ENCODE data around the gene SLC26A3. TPM values are rescaled to one million over a fixed set of nuclear protein-coding genes. Genes with fewer than 3 reads are reported as not detected.

SLC26A3 gene
- polyA plus RNA-seq, 6 donors from 2014 or later: not detected

DNA sequence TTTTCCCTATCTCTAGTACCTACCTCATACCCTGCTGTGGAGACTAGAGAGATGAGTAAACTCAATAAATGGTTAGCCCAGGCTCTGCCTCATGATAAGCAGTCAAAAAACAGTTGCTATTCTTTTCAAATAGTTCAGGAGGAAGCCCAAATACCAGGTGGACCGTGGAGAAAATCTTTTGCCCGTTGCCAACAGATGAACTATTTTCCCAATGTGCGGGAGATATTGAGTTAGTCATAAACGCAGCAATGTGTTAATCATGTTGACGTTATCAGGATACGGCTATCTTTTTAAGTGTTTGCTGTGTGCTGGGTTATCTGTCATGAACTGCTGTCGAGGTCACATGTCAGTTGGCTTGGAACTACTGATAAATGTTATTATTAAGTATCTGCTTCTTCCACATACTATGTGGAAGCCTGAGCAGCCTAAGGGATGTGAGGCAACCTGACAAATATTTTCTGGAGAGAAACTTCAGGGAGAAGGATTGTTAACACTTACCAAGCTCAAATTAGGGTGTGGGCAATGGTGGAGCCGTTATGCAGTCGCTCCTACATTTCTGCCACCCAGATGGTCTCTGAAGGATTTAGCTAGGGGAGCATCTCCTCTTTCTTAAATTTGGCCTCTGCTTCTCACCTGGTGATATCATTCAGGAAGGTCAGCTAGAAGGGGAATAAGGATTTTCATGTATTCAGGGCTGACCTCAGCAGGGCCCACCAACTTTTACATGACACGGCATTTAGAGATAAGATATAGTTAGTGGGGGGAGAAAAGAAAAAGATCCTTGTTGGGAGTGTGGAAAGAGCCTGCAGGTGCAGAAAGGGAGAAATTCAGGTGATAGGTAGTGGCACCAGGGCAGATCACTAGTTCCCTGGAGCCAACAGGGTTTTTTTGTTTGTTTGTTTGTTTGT is 33.5 kb upstream of the SLC26A3 start:
- H3K36me3 Mint-ChIP-seq: peaks cover 0 to 9% of the 10 kb centered on the region in 2 donors
- H3K27me3 Mint-ChIP-seq: peaks cover 16 to 27% (median 18%) of the 10 kb centered on the region in 3 donors
- ATAC-seq (ENCODE audit: low read depth in 2 of 2) (no peak), DNase-seq (no peak)
- H3K4me3 Mint-ChIP-seq: no peak overlapping the region
- no peaks in the 10 kb centered on the region for H3K4me1 Mint-ChIP-seq
- peaks cover 0 to 8% (median 3%) of the 10 kb centered on the region in 7 donors for H3K9me3 Mint-ChIP-seq
- no peak overlapping the region for H3K27ac Mint-ChIP-seq

DNA sequence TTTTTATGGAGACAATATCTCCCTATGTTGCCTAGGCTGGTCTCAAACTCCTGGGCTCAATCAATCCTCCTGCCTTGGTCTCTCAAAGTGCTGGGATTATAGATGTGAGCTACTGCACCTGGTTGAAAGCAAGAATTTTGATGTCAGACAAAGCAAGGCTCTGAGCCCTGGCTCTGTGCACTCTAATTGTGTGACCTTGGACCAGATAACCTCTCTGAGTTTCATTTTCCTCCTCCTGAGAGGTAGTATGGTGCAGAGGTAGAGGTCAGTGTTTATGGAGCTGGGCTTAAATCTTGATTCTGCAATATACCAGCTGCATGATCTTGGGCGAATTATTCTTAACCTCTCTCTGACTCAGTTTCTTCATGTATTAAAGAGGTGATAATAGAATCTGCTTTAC is 31.4 kb upstream of the SLC26A3 start:
- no peak for ATAC-seq (ENCODE audit: low read depth in 2 of 2)
- Mint-ChIP-seq H3K27ac (no peak overlapping the region), H3K9me3 (no peaks in the 10 kb centered on the region), H3K36me3 (no peaks in the 10 kb centered on the region), H3K4me1 (no peaks in the 10 kb centered on the region), H3K27me3 (peaks cover 22 to 36% (median 32%) of the 10 kb centered on the region in 3 donors), H3K4me3 (no peak overlapping the region)
- no peak for DNase-seq

DNA sequence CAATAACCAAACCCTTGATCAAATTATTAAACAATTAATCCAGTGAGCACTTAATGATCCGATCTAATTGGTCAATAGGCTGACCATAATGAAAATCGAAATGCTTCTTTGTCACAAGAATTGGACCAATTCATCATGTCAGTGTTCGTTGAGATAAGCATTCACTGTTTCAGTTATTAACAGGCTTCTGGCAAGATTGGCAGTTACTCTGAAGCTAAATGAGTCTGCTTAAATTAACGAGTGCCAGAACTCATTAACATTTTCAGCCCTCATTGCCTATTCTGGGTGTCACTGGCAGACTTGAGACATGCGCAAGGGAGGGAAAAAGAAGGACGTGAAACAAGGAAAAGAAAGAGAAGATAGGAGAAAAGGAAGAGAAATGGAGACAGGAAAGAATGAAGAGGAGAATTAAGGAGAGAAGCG is 30.7 kb upstream of the SLC26A3 start:
- no peak for ATAC-seq (ENCODE audit: low read depth in 2 of 2)

DNA sequence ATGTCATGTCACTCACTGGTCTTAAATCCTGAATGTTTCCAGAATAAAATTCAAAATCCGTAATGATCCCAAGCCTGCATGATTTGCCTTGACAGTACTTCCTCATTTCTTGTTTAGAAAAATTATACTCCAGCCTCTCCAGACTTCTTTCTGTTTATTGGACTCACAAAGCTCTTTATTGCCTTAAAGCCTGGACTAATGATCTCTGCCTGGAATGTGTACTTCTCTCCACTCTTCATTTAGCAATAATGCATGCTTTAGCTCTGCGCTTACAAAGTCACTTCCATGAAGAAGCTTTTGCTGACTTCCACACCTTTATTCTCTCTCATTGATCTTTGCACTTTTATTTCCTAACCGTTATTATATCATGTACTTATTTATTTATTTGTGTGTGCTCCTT is 27.4 kb upstream of the SLC26A3 start:
- Mint-ChIP-seq H3K4me1 (no peaks in the 10 kb centered on the region), H3K27ac (peak overlapping the region in 1 of 6 donors; percentile 4), H3K9me3 (peaks cover 0 to under 1% (median 0%) of the 10 kb centered on the region in 7 donors), H3K4me3 (no peak overlapping the region), H3K27me3 (peaks cover 20 to 22% (median 20%) of the 10 kb centered on the region in 3 donors), H3K36me3 (no peaks in the 10 kb centered on the region)
- ATAC-seq (ENCODE audit: low read depth in 2 of 2) (no peak), DNase-seq (no peak)

More for the DNA sequence above, 30.7 kb upstream of the SLC26A3 start:
- Mint-ChIP-seq H3K4me1 (no peaks in the 10 kb centered on the region), H3K27ac (no peak overlapping the region), H3K36me3 (no peaks in the 10 kb centered on the region), H3K9me3 (no peaks in the 10 kb centered on the region), H3K27me3 (peaks cover 22 to 36% (median 32%) of the 10 kb centered on the region in 3 donors), H3K4me3 (no peak overlapping the region)
- DNase-seq: no peak

DNA sequence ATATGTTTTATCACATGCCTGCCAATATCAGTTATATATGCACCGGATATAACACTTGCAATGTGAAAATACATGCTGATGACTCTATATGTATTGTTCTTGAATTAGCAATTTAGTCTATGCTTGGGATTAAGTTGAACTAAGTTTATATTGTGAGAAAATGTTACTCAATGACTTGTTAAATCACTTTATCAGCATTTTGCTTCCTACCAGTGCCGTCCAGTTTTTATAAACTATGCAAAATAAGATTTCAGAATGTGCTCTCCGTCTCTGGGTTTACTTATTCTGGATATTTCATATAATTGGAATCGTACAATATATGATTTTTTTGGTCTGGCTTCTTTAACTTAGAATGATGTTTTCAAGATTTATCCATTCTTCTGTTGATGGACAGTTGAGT is 25.5 kb upstream of the SLC26A3 start:
- no peak overlapping the region for H3K4me3 Mint-ChIP-seq
- no peak overlapping the region for H3K27ac Mint-ChIP-seq
- DNase-seq: no peak
- H3K36me3 Mint-ChIP-seq: no peaks in the 10 kb centered on the region
- H3K4me1 Mint-ChIP-seq: no peaks in the 10 kb centered on the region
- H3K27me3 Mint-ChIP-seq: peaks cover 17 to 20% (median 20%) of the 10 kb centered on the region in 3 donors
- no peak for ATAC-seq (ENCODE audit: low read depth in 2 of 2)
- H3K9me3 Mint-ChIP-seq: peaks cover 0 to 10% (median 3%) of the 10 kb centered on the region in 7 donors

DNA sequence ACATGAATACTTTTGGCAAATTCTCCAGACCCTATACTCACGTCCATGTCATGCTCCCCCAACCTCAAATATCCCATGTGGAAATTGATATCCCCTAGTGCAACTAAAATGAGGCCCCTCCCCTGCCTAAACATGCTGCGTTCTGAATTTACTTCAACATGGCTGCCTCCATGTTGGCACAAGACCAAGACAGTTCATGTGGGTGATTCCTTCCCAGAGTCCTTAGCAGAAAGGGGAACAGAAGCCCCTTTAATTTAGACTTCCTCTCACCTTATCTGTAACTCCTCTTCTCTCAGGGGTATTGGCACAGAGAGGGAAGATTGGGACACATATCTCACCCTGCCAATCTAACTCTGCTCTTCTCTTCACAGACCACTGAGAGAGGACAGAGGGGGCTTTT is 24.5 kb upstream of the SLC26A3 start:
- Mint-ChIP-seq H3K4me3 (no peak overlapping the region), H3K36me3 (no peaks in the 10 kb centered on the region), H3K27me3 (peaks cover 14 to 20% (median 15%) of the 10 kb centered on the region in 3 donors), H3K27ac (no peak overlapping the region), H3K9me3 (peaks cover 0 to 10% (median 3%) of the 10 kb centered on the region in 7 donors), H3K4me1 (no peaks in the 10 kb centered on the region)
- DNase-seq (no peak), ATAC-seq (ENCODE audit: low read depth in 2 of 2) (no peak)

DNA sequence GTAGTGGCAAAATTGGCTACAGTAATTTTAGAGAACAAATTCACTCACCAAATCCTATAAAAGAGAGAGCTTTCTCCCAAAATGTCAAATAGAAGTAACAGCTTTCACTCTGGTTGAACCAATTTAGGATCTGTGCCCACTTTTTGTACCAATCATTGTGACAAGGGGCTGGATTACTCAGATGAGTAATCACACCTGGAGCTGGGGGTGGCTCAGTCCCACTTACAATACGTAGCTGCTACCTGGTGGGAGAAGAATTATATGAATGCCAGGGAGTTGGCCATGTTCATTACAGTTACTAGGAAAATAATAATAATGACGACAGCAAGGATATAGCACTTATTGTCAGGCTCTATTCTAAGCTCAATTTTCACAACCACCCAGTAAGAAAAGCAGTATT is 23.4 kb upstream of the SLC26A3 start:
- Mint-ChIP-seq H3K4me3 (no peak overlapping the region), H3K4me1 (no peaks in the 10 kb centered on the region)
- ATAC-seq (ENCODE audit: low read depth in 2 of 2): no peak

DNA sequence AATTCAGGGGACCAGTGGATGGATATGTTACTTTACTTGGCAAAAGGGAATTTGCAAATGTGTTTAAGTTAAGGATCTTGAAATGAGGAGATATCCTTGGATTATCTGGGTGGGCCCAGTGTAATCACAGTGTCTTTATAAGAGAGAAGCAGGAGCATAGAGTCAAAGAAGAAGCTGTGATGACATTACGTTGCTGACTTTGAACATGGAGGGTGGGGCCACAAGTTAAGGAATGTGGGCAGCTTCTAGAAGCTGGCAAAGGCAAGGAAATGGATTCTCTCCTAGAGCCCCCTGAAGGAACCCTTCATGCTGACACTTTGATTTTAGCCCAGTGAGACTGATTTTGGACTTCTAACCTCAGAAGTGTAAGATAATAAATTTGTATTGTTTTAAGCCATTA is 21.8 kb upstream of the SLC26A3 start:
- no peaks in the 10 kb centered on the region for H3K36me3 Mint-ChIP-seq
- peaks cover 0 to 10% (median 3%) of the 10 kb centered on the region in 7 donors for H3K9me3 Mint-ChIP-seq
- no peak for DNase-seq
- no peak overlapping the region for H3K4me3 Mint-ChIP-seq
- H3K4me1 Mint-ChIP-seq: no peaks in the 10 kb centered on the region
- no peak for ATAC-seq (ENCODE audit: low read depth in 2 of 2)
- no peak overlapping the region for H3K27ac Mint-ChIP-seq
- H3K27me3 Mint-ChIP-seq: peaks cover 0 to 5% (median 1%) of the 10 kb centered on the region in 3 donors

More for the DNA sequence above, 23.4 kb upstream of the SLC26A3 start:
- Mint-ChIP-seq H3K9me3 (peaks cover 0 to 10% (median 3%) of the 10 kb centered on the region in 7 donors), H3K27me3 (peaks cover 11 to 17% (median 13%) of the 10 kb centered on the region in 3 donors), H3K36me3 (no peaks in the 10 kb centered on the region), H3K27ac (no peak overlapping the region)
- DNase-seq: no peak

DNA sequence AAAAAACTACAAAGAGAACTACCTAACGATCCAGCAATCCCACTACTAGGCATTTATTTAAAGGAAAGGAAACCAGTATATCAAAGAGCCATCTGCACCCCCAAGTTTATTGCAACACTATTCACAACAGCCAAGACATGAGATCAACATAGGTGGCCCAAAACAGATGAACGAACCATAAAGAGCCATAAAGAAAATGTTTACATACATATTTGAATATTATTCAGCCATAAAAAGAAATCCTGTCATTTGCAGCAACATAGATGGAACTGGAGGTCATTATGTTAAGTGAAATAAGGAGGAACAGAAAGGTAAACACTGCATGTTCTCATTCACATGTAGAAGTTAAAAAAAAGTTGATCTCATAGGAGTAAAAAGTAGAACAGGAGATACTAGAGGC is 15.6 kb upstream of the SLC26A3 start:
- Mint-ChIP-seq H3K4me3 (no peak overlapping the region), H3K36me3 (no peaks in the 10 kb centered on the region), H3K4me1 (no peaks in the 10 kb centered on the region), H3K27me3 (peaks cover 0 to 8% (median 0%) of the 10 kb centered on the region in 3 donors), H3K9me3 (no peaks in the 10 kb centered on the region), H3K27ac (peak overlapping the region in 1 of 6 donors; percentile 3)
- no peak for DNase-seq
- no peak for ATAC-seq (ENCODE audit: low read depth in 2 of 2)

DNA sequence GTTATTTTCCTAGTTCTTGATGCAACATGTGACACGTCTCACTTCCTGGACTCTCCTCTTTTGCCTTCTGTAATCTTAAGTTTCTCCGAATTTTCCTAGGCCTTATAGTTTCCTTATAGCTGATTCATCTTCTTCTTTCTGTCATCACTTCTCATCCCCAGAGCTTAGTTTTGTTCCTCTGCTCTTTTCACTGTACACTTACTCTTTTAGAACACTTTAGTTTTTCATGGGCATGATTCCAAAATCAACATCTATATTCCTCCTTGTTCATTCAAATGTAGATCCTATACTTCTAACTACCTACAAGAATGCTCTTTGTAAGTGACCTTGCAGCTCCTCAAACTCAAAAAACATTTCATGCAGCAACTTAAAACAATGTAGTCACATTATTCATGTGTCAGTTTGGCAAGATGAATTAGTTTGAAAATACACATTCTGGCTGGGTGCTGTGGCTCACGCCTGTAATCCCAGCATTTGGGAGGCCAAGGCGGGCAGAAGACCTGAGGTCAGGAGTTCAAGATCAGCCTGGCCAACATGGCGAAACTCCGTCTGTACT is 13.1 kb upstream of the SLC26A3 start:
- no peaks in the 10 kb centered on the region for H3K4me1 Mint-ChIP-seq
- no peaks in the 10 kb centered on the region for H3K9me3 Mint-ChIP-seq
- H3K36me3 Mint-ChIP-seq: no peaks in the 10 kb centered on the region
- ATAC-seq (ENCODE audit: low read depth in 2 of 2): no peak
- peaks cover 0 to 8% (median 0%) of the 10 kb centered on the region in 3 donors for H3K27me3 Mint-ChIP-seq
- DNase-seq: no peak
- H3K4me3 Mint-ChIP-seq: no peak overlapping the region
- H3K27ac Mint-ChIP-seq: no peak overlapping the region

DNA sequence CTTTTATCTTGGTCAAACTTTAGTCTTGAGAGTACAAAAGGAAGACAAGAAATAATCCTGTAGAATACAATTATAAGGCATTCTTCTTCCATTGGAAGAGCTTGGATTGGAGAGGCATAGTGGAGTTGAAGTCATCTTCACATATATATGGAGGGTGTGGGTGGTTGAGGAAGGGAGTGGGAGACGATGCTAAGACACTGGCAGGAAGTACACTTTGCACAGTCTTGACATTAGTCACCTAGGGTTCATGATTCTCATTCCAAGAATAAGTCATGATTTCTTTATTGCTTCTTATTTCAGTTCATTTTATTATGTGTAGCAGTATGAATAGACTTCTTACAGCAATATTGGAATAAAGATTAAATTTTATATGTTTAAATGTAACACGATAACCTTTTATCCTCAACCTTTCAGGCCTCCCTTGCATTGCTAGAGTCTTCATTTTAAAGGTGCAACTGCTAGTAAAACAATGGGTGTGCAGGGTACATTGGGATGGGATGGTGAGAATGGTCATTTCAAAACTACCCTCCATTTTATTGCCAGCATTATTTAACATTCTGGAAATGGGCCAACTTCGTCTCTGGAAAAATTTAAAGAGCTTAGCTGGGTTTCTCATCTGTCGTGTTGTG is 12.3 kb upstream of the SLC26A3 start:
- H3K27ac Mint-ChIP-seq: no peak overlapping the region
- H3K4me3 Mint-ChIP-seq: no peak overlapping the region
- no peak for DNase-seq
- no peaks in the 10 kb centered on the region for H3K4me1 Mint-ChIP-seq
- no peaks in the 10 kb centered on the region for H3K9me3 Mint-ChIP-seq
- H3K36me3 Mint-ChIP-seq: no peaks in the 10 kb centered on the region
- no peak for ATAC-seq (ENCODE audit: low read depth in 2 of 2)
- H3K27me3 Mint-ChIP-seq: peaks cover 0 to 8% (median 0%) of the 10 kb centered on the region in 3 donors

DNA sequence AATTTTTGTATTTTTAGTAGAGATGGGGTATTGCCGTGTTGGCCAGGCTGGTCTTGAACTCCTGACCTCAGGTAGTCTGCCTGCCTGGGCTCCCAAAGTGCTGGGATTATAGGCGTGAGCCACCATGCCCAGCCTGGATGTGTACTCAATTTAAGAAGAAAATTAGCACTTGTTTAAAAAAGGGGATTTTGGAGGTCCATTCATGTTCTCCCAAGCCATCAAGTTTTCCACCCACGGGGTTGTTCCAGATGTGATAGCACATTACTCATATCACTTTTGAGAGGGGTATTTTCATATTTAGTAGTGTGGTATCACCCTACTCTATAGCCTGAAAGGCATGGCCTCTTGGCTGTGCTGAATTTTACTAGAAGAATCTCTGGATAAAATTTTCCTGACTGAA is 10.5 kb upstream of the SLC26A3 start:
- Mint-ChIP-seq H3K27ac (no peak overlapping the region), H3K4me3 (no peak overlapping the region), H3K9me3 (no peaks in the 10 kb centered on the region), H3K4me1 (no peaks in the 10 kb centered on the region), H3K36me3 (no peaks in the 10 kb centered on the region), H3K27me3 (peaks cover 0 to 8% (median 0%) of the 10 kb centered on the region in 3 donors)
- ATAC-seq (ENCODE audit: low read depth in 2 of 2) (no peak), DNase-seq (no peak)

DNA sequence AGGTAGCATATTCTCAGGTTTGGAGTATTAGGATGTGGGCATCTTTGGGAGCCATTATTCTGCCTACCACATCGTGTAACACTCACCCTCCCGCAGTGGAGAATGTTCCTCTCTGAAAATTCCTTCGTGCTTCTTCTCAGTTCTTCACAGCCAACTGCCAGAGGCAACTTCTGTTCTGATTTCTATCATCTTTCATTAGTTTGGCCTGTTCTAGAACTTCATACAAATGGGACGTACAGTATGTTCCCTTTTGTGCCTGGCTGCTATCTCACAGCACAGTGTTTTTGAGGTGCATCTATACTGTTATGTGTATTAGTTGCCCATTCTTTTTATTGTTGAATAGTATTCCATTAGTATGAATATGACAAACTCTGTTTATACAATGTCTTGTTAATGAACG is 8.9 kb upstream of the SLC26A3 start:
- no peak for ATAC-seq (ENCODE audit: low read depth in 2 of 2)
- Mint-ChIP-seq H3K27me3 (peaks cover 0 to 8% (median 0%) of the 10 kb centered on the region in 3 donors), H3K4me1 (no peaks in the 10 kb centered on the region), H3K9me3 (no peaks in the 10 kb centered on the region), H3K36me3 (no peaks in the 10 kb centered on the region), H3K4me3 (no peak overlapping the region), H3K27ac (peak overlapping the region in 1 of 6 donors; percentile 16)
- no peak for DNase-seq

Data from naive B cell (primary cell).